GM23338 (cell line): ENCODE results near the gene STK16. TPM values are rescaled to one million over a fixed set of nuclear protein-coding genes. Genes with fewer than 3 reads are reported as not detected.
A peak's percentile ranks its signal among the peaks of the same experiment; 100 is the strongest.

ENCODE experiments used
- ATAC-seq: fragments of 200-7000 bp; cut with Tn5 transposase; 3 replicates; pipeline ENCODE4 v1.9.1; 2020
- DNase-seq: peaks from one replicate; pipeline ENCODE4 v3.0.0-alpha.2; 2015; ENCODE audit warnings: low spot score
- H2AFZ ChIP-seq: fragments of 200-600 bp; sonication (generic); 2 replicates; pipeline ENCODE4 v1.8.0; 2016; ENCODE audit warnings: antibody characterized with exemption, mild to moderate bottlenecking, moderate library complexity
- H3F3A ChIP-seq: fragments of 200-600 bp; sonication (generic); replicated peaks from 2 replicates; pipeline ENCODE4 v1.8.0; 2017; ENCODE audit warnings: antibody characterized with exemption, mixed run types, low read depth
- H3K27ac ChIP-seq: fragments of 200-600 bp; sonication (generic); 2 replicates; pipeline ENCODE4 v1.6.1; 2016; ENCODE audit warnings: low read depth
- H3K27me3 ChIP-seq: fragments of 200-600 bp; sonication (generic); 2 replicates; pipeline ENCODE4 v1.8.0; 2016; ENCODE audit warnings: mild to moderate bottlenecking, mixed run types, moderate library complexity; ENCODE audit not compliant: insufficient read depth
- H3K36me3 ChIP-seq: fragments of 200-600 bp; sonication (generic); 2 replicates; pipeline ENCODE4 v1.8.0; 2016; ENCODE audit warnings: mild to moderate bottlenecking; ENCODE audit not compliant: insufficient read depth
- H3K4me1 ChIP-seq: fragments of 200-600 bp; sonication (generic); 2 replicates; pipeline ENCODE4 v1.8.0; 2016; ENCODE audit warnings: mild to moderate bottlenecking, moderate library complexity; ENCODE audit not compliant: insufficient read depth
- H3K4me2 ChIP-seq: fragments of 200-600 bp; sonication (generic); 2 replicates; pipeline ENCODE4 v1.7.1; 2017; ENCODE audit warnings: mixed run types
- H3K4me3 ChIP-seq: fragments of 200-600 bp; sonication (generic); 2 replicates; pipeline ENCODE4 v1.6.1; 2016; ENCODE audit warnings: mixed run types
- H3K79me2 ChIP-seq: fragments of 200-600 bp; sonication (generic); replicated peaks from 2 replicates; pipeline ENCODE4 v1.8.0; 2017; ENCODE audit warnings: mild to moderate bottlenecking; ENCODE audit not compliant: insufficient read depth
- H3K9me2 ChIP-seq: fragments of 200-600 bp; sonication (generic); 2 replicates; pipeline ENCODE4 v1.8.0; 2017; ENCODE audit not compliant: insufficient read depth
- H4K20me1 ChIP-seq: fragments of 200-600 bp; sonication (generic); replicated peaks from 2 replicates; pipeline ENCODE4 v1.8.0; 2017; ENCODE audit warnings: mild to moderate bottlenecking; ENCODE audit not compliant: insufficient read depth
- H3K27ac Mint-ChIP-seq: 2 replicates; pipeline ENCODE4 v1.8.0; 2020; ENCODE audit warnings: inconsistent platforms, mild to moderate bottlenecking, moderate library complexity, mixed read lengths
- H3K27me3 Mint-ChIP-seq: 3 replicates; pipeline ENCODE4 v1.8.0; 2022; ENCODE audit warnings: low read depth, mild to moderate bottlenecking, moderate library complexity, mixed read lengths, inconsistent platforms; ENCODE audit not compliant: insufficient read depth, poor library complexity
- H3K36me3 Mint-ChIP-seq: 3 replicates; pipeline ENCODE4 v1.8.0; 2021; ENCODE audit warnings: low read depth, mild to moderate bottlenecking, inconsistent platforms, moderate library complexity, mixed read lengths
- H3K4me1 Mint-ChIP-seq: 3 replicates; pipeline ENCODE4 v1.8.0; 2020; ENCODE audit warnings: mild to moderate bottlenecking, inconsistent platforms, mixed read lengths
- H3K4me3 Mint-ChIP-seq: 3 replicates; pipeline ENCODE4 v1.8.0; 2021; ENCODE audit warnings: moderate library complexity, mild to moderate bottlenecking, inconsistent platforms, mixed read lengths
- H3K9me3 Mint-ChIP-seq: 3 replicates; pipeline ENCODE4 v1.8.0; 2020; ENCODE audit warnings: moderate library complexity, mild to moderate bottlenecking, inconsistent platforms, mixed read lengths
- CREB1 ChIP-seq: fragments of 250-450 bp; sonication (Bioruptor Pico); IDR thresholded peaks from 2 replicates; pipeline ENCODE4 v1.5.0; 2020; ENCODE audit warnings: low read depth, mild to moderate bottlenecking, moderate library complexity
- CTCF ChIP-seq, 2 experiments: fragments of 200-600 bp in 1 of 2; sonication (generic) in 1 of 2; conservative IDR thresholded peaks; 2 replicates each; pipeline versions ENCODE4 v1.5.1 to v1.6.1; 2016 to 2017; ENCODE audit warnings: antibody characterized with exemption in 2 of 2, low read depth in 2 of 2, mild to moderate bottlenecking in 2 of 2, moderate library complexity in 1 of 2
- ETS1 ChIP-seq: IDR thresholded peaks from 2 replicates; pipeline ENCODE4 v1.6.1; 2016; ENCODE audit warnings: antibody characterized with exemption
- EZH2 ChIP-seq: fragments of 200-600 bp; sonication (generic); IDR thresholded peaks from one replicate; pipeline ENCODE4 v1.8.0; 2017; ENCODE audit warnings: antibody characterized with exemption, mild to moderate bottlenecking, low read depth; ENCODE audit not compliant: unreplicated experiment
- EZH2phosphoT487 ChIP-seq: fragments of 200-600 bp; sonication (generic); IDR thresholded peaks from one replicate; pipeline ENCODE4 v1.8.1; 2018; ENCODE audit warnings: antibody characterized with exemption; ENCODE audit not compliant: unreplicated experiment
- JUNB ChIP-seq: IDR thresholded peaks from one replicate; pipeline ENCODE4 v1.6.1; 2016; ENCODE audit warnings: antibody characterized with exemption; ENCODE audit not compliant: unreplicated experiment
- NANOG ChIP-seq: IDR thresholded peaks from 2 replicates; pipeline ENCODE4 v1.6.1; 2016; ENCODE audit warnings: antibody characterized with exemption, borderline replicate concordance
- POLR2AphosphoS5 ChIP-seq: IDR thresholded peaks from 2 replicates; pipeline ENCODE4 v1.6.1; 2016; ENCODE audit warnings: antibody characterized with exemption, low read depth
- REST ChIP-seq: IDR thresholded peaks from one replicate; pipeline ENCODE4 v1.6.1; 2018; ENCODE audit warnings: antibody characterized with exemption; ENCODE audit not compliant: unreplicated experiment
- STAT1 ChIP-seq: IDR thresholded peaks from one replicate; pipeline ENCODE4 v1.6.1; 2016; ENCODE audit warnings: antibody characterized with exemption; ENCODE audit not compliant: unreplicated experiment
- ZNF114 ChIP-seq: fragments of 250-450 bp; sonication (Bioruptor Pico); IDR thresholded peaks from 2 replicates; pipeline ENCODE4 v1.5.0; 2020; ENCODE audit warnings: mild to moderate bottlenecking, moderate library complexity
- ZNF331 ChIP-seq: fragments of 250-450 bp; sonication (Bioruptor Pico); IDR thresholded peaks from 2 replicates; pipeline ENCODE4 v1.5.0; 2020; ENCODE audit warnings: low read depth, mild to moderate bottlenecking, moderate library complexity
- ZNF462 ChIP-seq: fragments of 250-450 bp; sonication (Bioruptor Pico); IDR thresholded peaks from 2 replicates; pipeline ENCODE4 v1.5.0; 2020; ENCODE audit warnings: mild to moderate bottlenecking, moderate library complexity
- polyA plus RNA-seq: library from polyadenylated mRNA; unstranded; fragments of >200 nt; fragmentation: Nextera tagmentation; extraction: Ambion mirVana; gene quantifications from 2 replicates; pipeline ENCODE4 v1.2.1, GENCODE V29; 2016
- total RNA-seq: library from RNA; depleted of rRNA; stranded (reverse); fragments of >200 nt; shearing (Covaris generic); gene quantifications from 2 replicates; pipeline ENCODE4 v1.2.3, GENCODE V29; 2014

The STK16 gene
- total and polyA plus RNA-seq, 2 experiments from 2014 or later: 3.1 to 17.0 TPM

GRCh38 chr2:219205981-219206327 lies 39.3 kb upstream of the STK16 start:
- peaks cover 13% of the 10 kb centered on the region; the same call in 2 of the 3 replicates for H3K4me1 Mint-ChIP-seq
- TF ChIP-seq STAT1: no peak
- no peak for TF ChIP-seq EZH2phosphoT487
- no peak for TF ChIP-seq ETS1
- TF ChIP-seq CREB1 (CRISPR knock-in tag): no peak
- no peak for TF ChIP-seq JUNB
- TF ChIP-seq REST: no peak
- no peak for TF ChIP-seq ZNF114
- TF ChIP-seq ZNF462 (CRISPR knock-in tag): no peak
- TF ChIP-seq EZH2: no peak
- no peak for TF ChIP-seq ZNF331 (CRISPR knock-in tag)
- TF ChIP-seq NANOG: no peak
- no peak for TF ChIP-seq POLR2AphosphoS5
- no peak for TF ChIP-seq CTCF (conservative IDR thresholded peaks at IDR 0.05; ENCODE audit: low read depth in 2 of 2)
- DNase-seq: peak; percentile 15
- H3K4me3 Mint-ChIP-seq: peak overlapping the region; percentile 88
- Histone ChIP-seq H2AFZ (peak overlapping the region; percentile 98), H3K27ac (0 out of 2 replicates have a peak overlapping the region, but pooled peaks have one; percentile 74), H3K4me3 (peak overlapping the region; percentile 84), H3K4me1 (peaks cover 15% of the 10 kb centered on the region), H3K79me2 (no peaks in the 10 kb centered on the region), H3K27me3 (no peaks in the 10 kb centered on the region), H3K9me2 (no peaks in the 10 kb centered on the region), H3F3A (peaks cover 15% of the 10 kb centered on the region; the same call in 1 of the 2 replicates), H4K20me1 (no peaks in the 10 kb centered on the region; the same call in 1 of the 2 replicates), H3K36me3 (no peaks in the 10 kb centered on the region; the same call in 1 of the 2 replicates), H3K4me2 (peak overlapping the region; percentile 96)
- peaks cover 10% of the 10 kb centered on the region for H3K27me3 Mint-ChIP-seq
- peak overlapping the region; percentile 87 for H3K27ac Mint-ChIP-seq
- H3K9me3 Mint-ChIP-seq: peaks cover 6% of the 10 kb centered on the region; the same call in 2 of the 3 replicates
- H3K36me3 Mint-ChIP-seq: peaks cover 21% of the 10 kb centered on the region
- no peak for ATAC-seq
